K562 (cell line): ENCODE data around the gene VPS13D. TPM values are rescaled to one million over a fixed set of nuclear protein-coding genes. Genes with fewer than 3 reads are reported as not detected.
A peak's percentile ranks its signal among the peaks of the same experiment; 100 is the strongest.

Experiments used
- DIDO1 ChIP-seq: fragments of 450-650 bp; IDR thresholded peaks from 2 replicates; pipeline ENCODE4 v1.6.1; 2016; ENCODE audit warnings: low read depth, missing biosample characterization, missing genetic modification characterization
- DPF2 ChIP-seq: fragments of 450-650 bp; IDR thresholded peaks from 2 replicates; pipeline ENCODE4 v1.6.1; 2016
- FOXM1 ChIP-seq, 2 experiments: fragments of 450-650 bp in 1 of 2; sonication (generic) in 1 of 2; formaldehyde crosslinking in 1 of 2; IDR thresholded peaks; 2 replicates each; pipeline versions ENCODE4 v1.6.1 to v1.9.0; 2017 to 2022; ENCODE audit warnings: low read depth in 2 of 2, mild to moderate bottlenecking in 2 of 2, missing genetic modification reagents in 1 of 2, moderate library complexity in 1 of 2
- NCOR1 ChIP-seq: fragments of 450-650 bp; IDR thresholded peaks from 2 replicates; pipeline ENCODE4 v1.6.1; 2016; ENCODE audit warnings: mild to moderate bottlenecking, moderate library complexity
- POLR2G ChIP-seq: fragments of 200-400 bp; formaldehyde crosslinking; IDR thresholded peaks from 2 replicates; pipeline ENCODE4 v1.6.1; 2017; ENCODE audit warnings: low read depth, mild to moderate bottlenecking, antibody characterized with exemption, low read length, moderate library complexity
- RBM15 ChIP-seq: fragments of 200-400 bp; formaldehyde crosslinking; IDR thresholded peaks from 2 replicates; pipeline ENCODE4 v1.6.1; 2018; ENCODE audit warnings: mild to moderate bottlenecking, low read length, moderate library complexity; ENCODE audit not compliant: insufficient read depth
- SNRNP70 ChIP-seq: fragments of 200-400 bp; formaldehyde crosslinking; optimal IDR thresholded peaks from 2 replicates; pipeline ENCODE3; 2017; ENCODE audit warnings: low read depth, low read length
- SRSF1 ChIP-seq: fragments of 200-400 bp; formaldehyde crosslinking; IDR thresholded peaks from 2 replicates; pipeline ENCODE4 v1.6.1; 2017; ENCODE audit warnings: mild to moderate bottlenecking, low read depth, low read length, moderate library complexity
- TCF7 ChIP-seq: sonication (generic); IDR thresholded peaks from 2 replicates; pipeline ENCODE4 v1.6.1; 2016; ENCODE audit warnings: antibody characterized with exemption, borderline replicate concordance
- TCFL5 ChIP-seq: fragments of 250-450 bp; sonication (Bioruptor Pico); conservative IDR thresholded peaks from 2 replicates; pipeline ENCODE4 v1.6.1; 2021; ENCODE audit warnings: mild to moderate bottlenecking, moderate library complexity, matching md5 sums
- ZNF507 ChIP-seq: conservative IDR thresholded peaks from 2 replicates; pipeline ENCODE4 v1.6.1; 2017; ENCODE audit warnings: missing genetic modification characterization, missing compliant biosample characterization
- ZSCAN29 ChIP-seq: fragments of 450-650 bp; IDR thresholded peaks from 2 replicates; pipeline ENCODE4 v1.6.1; 2017
- polyA plus RNA-seq, 8 experiments: library from polyadenylated mRNA; depleted of rRNA in 4 of 8; stranded (reverse) in 5 of 8; unstranded in 3 of 8; fragments of >200 nt; fragmentation: Nextera tagmentation in 2 of 8; fragmentation: Illumina TruSeq in 1 of 8; extraction: Ambion mirVana in 2 of 8; extraction: Trizol in 1 of 8; gene quantifications; 2 replicates each; pipeline versions ENCODE4 v1.2.1 to v1.2.3, GENCODE V29; 2011 to 2014; ENCODE audit warnings: inconsistent platforms in 1 of 8, missing spikeins in 1 of 8
- total RNA-seq, 7 experiments: library from RNA; depleted of rRNA in 6 of 7; stranded (reverse); fragments of >200 nt in 6 of 7; fragmentation: Illumina TruSeq in 2 of 7; extraction: Trizol in 2 of 7; gene quantifications; 2 replicates each; pipeline versions ENCODE4 v1.2.1 to v1.2.3, GENCODE V29; 2011 to 2021; ENCODE audit warnings: low replicate concordance in 1 of 7
- TF ChIP-seq, protein P1 (sequence below): fragments of 450-650 bp; IDR thresholded peaks from 2 replicates; pipeline ENCODE4 v1.7.0; 2016; ENCODE audit warnings: borderline replicate concordance
- TF ChIP-seq, protein P2 (sequence below): fragments of 200-800 bp; sonication (Bioruptor generic); IDR thresholded peaks from 2 replicates; pipeline ENCODE4 v1.6.1; 2017; ENCODE audit warnings: missing genetic modification characterization, missing compliant biosample characterization
- TF ChIP-seq, protein P3 (sequence below): conservative IDR thresholded peaks from 2 replicates; pipeline ENCODE4 v1.6.1; 2011; ENCODE audit warnings: low read depth, mild to moderate bottlenecking, low read length; ENCODE audit not compliant: control insufficient read depth

The VPS13D gene
- total and polyA plus RNA-seq, 9 of the 15 experiments (the other 6 are each of a cell fraction or from before 2014, with no cell fraction given), result 6.1 to 51.5 (median 38.5) TPM

DNA sequence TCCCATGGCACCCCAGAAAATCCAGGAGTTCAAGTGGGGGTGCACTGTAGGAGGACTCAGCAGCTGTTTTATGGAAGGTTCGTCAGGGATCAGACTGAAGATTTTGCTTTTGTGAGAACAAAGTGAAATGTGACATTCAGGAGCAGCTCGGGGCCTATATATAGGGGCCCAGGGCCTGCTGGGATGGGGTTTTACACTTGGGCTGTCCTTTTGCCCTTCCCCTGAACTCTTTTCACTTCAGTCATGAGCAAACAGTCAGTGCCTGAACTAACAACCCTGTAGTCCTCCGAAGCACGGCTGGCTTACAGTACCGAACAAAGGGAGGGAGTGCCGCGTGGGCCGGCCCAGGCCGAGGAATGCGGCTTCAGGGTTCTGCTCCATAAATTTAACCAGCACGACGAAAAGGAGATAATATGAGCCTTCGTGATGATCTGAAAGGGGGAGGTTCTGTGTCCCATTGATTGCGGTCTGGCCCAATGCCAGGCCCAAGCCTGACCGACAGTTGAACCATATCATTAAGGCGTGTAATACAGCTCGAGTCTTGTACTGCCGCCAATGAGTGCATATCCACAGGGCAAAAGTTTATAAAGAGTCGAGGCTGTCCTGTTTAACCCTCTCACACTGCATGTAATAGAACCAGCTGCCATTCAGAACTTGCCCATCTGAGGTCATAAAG is 248.2 kb downstream of the VPS13D start (continued):
- TF ChIP-seq, protein P1, sequence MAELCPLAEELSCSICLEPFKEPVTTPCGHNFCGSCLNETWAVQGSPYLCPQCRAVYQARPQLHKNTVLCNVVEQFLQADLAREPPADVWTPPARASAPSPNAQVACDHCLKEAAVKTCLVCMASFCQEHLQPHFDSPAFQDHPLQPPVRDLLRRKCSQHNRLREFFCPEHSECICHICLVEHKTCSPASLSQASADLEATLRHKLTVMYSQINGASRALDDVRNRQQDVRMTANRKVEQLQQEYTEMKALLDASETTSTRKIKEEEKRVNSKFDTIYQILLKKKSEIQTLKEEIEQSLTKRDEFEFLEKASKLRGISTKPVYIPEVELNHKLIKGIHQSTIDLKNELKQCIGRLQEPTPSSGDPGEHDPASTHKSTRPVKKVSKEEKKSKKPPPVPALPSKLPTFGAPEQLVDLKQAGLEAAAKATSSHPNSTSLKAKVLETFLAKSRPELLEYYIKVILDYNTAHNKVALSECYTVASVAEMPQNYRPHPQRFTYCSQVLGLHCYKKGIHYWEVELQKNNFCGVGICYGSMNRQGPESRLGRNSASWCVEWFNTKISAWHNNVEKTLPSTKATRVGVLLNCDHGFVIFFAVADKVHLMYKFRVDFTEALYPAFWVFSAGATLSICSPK, result no peak
- TF ChIP-seq, protein P2, sequence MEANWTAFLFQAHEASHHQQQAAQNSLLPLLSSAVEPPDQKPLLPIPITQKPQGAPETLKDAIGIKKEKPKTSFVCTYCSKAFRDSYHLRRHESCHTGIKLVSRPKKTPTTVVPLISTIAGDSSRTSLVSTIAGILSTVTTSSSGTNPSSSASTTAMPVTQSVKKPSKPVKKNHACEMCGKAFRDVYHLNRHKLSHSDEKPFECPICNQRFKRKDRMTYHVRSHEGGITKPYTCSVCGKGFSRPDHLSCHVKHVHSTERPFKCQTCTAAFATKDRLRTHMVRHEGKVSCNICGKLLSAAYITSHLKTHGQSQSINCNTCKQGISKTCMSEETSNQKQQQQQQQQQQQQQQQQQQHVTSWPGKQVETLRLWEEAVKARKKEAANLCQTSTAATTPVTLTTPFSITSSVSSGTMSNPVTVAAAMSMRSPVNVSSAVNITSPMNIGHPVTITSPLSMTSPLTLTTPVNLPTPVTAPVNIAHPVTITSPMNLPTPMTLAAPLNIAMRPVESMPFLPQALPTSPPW (CRISPR knock-in tag), result peak; percentile 86
- TF ChIP-seq TCFL5 (CRISPR knock-in tag), result no peak; the same call in 1 of the 2 replicates
- no peak for TF ChIP-seq RBM15
- TF ChIP-seq POLR2G, result peak; percentile 72
- TF ChIP-seq, protein P3, sequence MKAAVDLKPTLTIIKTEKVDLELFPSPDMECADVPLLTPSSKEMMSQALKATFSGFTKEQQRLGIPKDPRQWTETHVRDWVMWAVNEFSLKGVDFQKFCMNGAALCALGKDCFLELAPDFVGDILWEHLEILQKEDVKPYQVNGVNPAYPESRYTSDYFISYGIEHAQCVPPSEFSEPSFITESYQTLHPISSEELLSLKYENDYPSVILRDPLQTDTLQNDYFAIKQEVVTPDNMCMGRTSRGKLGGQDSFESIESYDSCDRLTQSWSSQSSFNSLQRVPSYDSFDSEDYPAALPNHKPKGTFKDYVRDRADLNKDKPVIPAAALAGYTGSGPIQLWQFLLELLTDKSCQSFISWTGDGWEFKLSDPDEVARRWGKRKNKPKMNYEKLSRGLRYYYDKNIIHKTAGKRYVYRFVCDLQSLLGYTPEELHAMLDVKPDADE, result no peak
- TF ChIP-seq SRSF1, result no peak
- no peak; the same call in 1 of the 2 replicates for TF ChIP-seq FOXM1 (IDR thresholded peaks at IDR 0.05; ENCODE audit: low read depth)
- no peak for TF ChIP-seq FOXM1 (CRISPR knock-in tag; IDR thresholded peaks at IDR 0.05; ENCODE audit: low read depth)
- TF ChIP-seq NCOR1, result peak; percentile 94
- peak; percentile 69; the same call in 1 of the 2 replicates for TF ChIP-seq TCF7
- TF ChIP-seq SNRNP70, result no peak
- no peak for TF ChIP-seq ZNF507 (tag)
- TF ChIP-seq DPF2, result peak; percentile 95
- no peak for TF ChIP-seq DIDO1
- TF ChIP-seq ZSCAN29, result no peak
- TF ChIP-seq, all 486 proteins: peak for 223
